HTR-8/SVneo (cell line): ENCODE results near the gene SAXO2.
"Not testable (repeated sequence)": the region's sequence is repeated elsewhere in the genome, so short reads cannot be mapped to it uniquely, and the experiment has no call there.

Source experiments
- DNase-seq: peaks from one replicate; pipeline ENCODE4 v3.0.0; 2011; ENCODE audit warnings: low spot score, mixed read lengths; ENCODE audit not compliant: insufficient read length
- FAIRE-seq: peaks from 2 replicates; lab custom pipeline; 2011; peaks lifted over from hg19 to GRCh38; lab: Jason Lieb, UNC

The SAXO2 gene

GRCh38 chr15:82312586-82313349 lies 50.1 kb downstream of the SAXO2 start:
- peak; percentile 45 for DNase-seq
- FAIRE-seq: no peak

- DNase-seq (no peak), FAIRE-seq (no peak)
Measured at GRCh38 chr15:82313446-82313845, 50.8 kb downstream of the SAXO2 start.

- not testable (repeated sequence) for FAIRE-seq, DNase-seq
Measured at GRCh38 chr15:82313951-82314768, 51.5 kb downstream of the SAXO2 start.

- DNase-seq (no peak), FAIRE-seq (no peak)
Measured at GRCh38 chr15:82314769-82315518, 52.3 kb downstream of the SAXO2 start.

GRCh38 chr15:82315519-82316246 lies 53.1 kb downstream of the SAXO2 start:
- no peak for FAIRE-seq

GRCh38 chr15:82316247-82317090 lies 53.9 kb downstream of the SAXO2 start:
- not testable (repeated sequence) for FAIRE-seq

More at GRCh38 chr15:82315519-82316246, 53.1 kb downstream of the SAXO2 start:
- DNase-seq: no peak

GRCh38 chr15:82317091-82317489 lies 54.5 kb downstream of the SAXO2 start:
- FAIRE-seq (no peak), DNase-seq (no peak)

More at GRCh38 chr15:82316247-82317090, 53.9 kb downstream of the SAXO2 start:
- not testable (repeated sequence) for DNase-seq

- not testable (repeated sequence) for DNase-seq, FAIRE-seq
Measured at GRCh38 chr15:82317516-82317915, 54.9 kb downstream of the SAXO2 start.

- FAIRE-seq, DNase-seq: not testable (repeated sequence)
Measured at GRCh38 chr15:82318281-82318680, 55.7 kb downstream of the SAXO2 start.

GRCh38 chr15:82319522-82320278 lies 57.1 kb downstream of the SAXO2 start:
- FAIRE-seq, DNase-seq: not testable (repeated sequence)

GRCh38 chr15:82320861-82321260 lies 58.2 kb downstream of the SAXO2 start:
- FAIRE-seq, DNase-seq: not testable (repeated sequence)

- DNase-seq, FAIRE-seq: not testable (repeated sequence)
Measured at GRCh38 chr15:82322488-82322887, 59.9 kb downstream of the SAXO2 start.

GRCh38 chr15:82324831-82325230 lies 62.2 kb downstream of the SAXO2 start:
- DNase-seq, FAIRE-seq: not testable (repeated sequence)

- FAIRE-seq, DNase-seq: not testable (repeated sequence)
Measured at GRCh38 chr15:82325646-82326045, 63.0 kb downstream of the SAXO2 start.

GRCh38 chr15:82326896-82327295 lies 64.3 kb downstream of the SAXO2 start:
- not testable (repeated sequence) for FAIRE-seq, DNase-seq

GRCh38 chr15:82327372-82327771 lies 64.8 kb downstream of the SAXO2 start:
- not testable (repeated sequence) for FAIRE-seq, DNase-seq

- DNase-seq, FAIRE-seq: not testable (repeated sequence)
Measured at GRCh38 chr15:82329039-82329438, 66.4 kb downstream of the SAXO2 start.

- FAIRE-seq, DNase-seq: not testable (repeated sequence)
Measured at GRCh38 chr15:82330921-82331320, 68.3 kb downstream of the SAXO2 start.
